Thymus (tissue), 14 donors: Measurements from ENCODE around the gene ALDOA. TPM values are rescaled to one million over a fixed set of nuclear protein-coding genes. Genes with fewer than 3 reads are reported as not detected.
"Not testable (repeated sequence)": the region's sequence is repeated elsewhere in the genome, so short reads cannot be mapped to it uniquely, and the experiment has no call there.

ENCODE experiments used
- DNase-seq, 9 donors: peaks; one replicate each; pipeline ENCODE4 v3.0.0-alpha.2; 2013; ENCODE audit warnings: low spot score in 9 of 9, low read depth in 6 of 9, missing footprints in 1 of 9
- H3K27ac ChIP-seq, 2 donors: one replicate each; pipeline ENCODE4 v1.5.1; 2013; ENCODE audit warnings: control low read depth in 1 of 2, low read depth in 1 of 2, low read length in 1 of 2, mild to moderate bottlenecking in 1 of 2, moderate library complexity in 1 of 2
- H3K27me3 ChIP-seq, 2 donors: one replicate each; pipeline ENCODE4 v1.5.1; 2013; ENCODE audit warnings: low read length in 1 of 2; ENCODE audit not compliant: control insufficient read depth in 2 of 2, insufficient read depth in 1 of 2
- H3K36me3 ChIP-seq, 2 donors: one replicate each; pipeline ENCODE4 v1.5.1; 2013; ENCODE audit warnings: low read length in 1 of 2, mild to moderate bottlenecking in 1 of 2, moderate library complexity in 1 of 2; ENCODE audit not compliant: control insufficient read depth in 2 of 2, insufficient read depth in 2 of 2
- H3K4me1 ChIP-seq, 2 donors: one replicate each; pipeline ENCODE4 v1.5.1; 2013; ENCODE audit warnings: low read length in 2 of 2; ENCODE audit not compliant: control insufficient read depth in 2 of 2, insufficient read depth in 2 of 2
- H3K4me3 ChIP-seq, 2 donors: one replicate each; pipeline ENCODE4 v1.5.1; 2013; ENCODE audit warnings: low read length in 2 of 2, control low read depth in 1 of 2, mild to moderate bottlenecking in 1 of 2
- H3K9me3 ChIP-seq, 2 donors: one replicate each; pipeline ENCODE4 v1.5.1; 2013; ENCODE audit warnings: low read length in 1 of 2, mild to moderate bottlenecking in 1 of 2; ENCODE audit not compliant: control insufficient read depth in 2 of 2, insufficient read depth in 1 of 2
- WGBS: extraction: QIAGEN DNeasy Blood & Tissue Kit; methylation state at CpG from one replicate; pipeline ENCODE4 v1.1.7; 2013; 5-methylcytosine and 5-hydroxymethylcytosine counted together
- long read RNA-seq, 10 donors: transcript quantifications; one replicate each; lab custom pipeline, GENCODE V29; 2026
- polyA plus RNA-seq: library from polyadenylated mRNA; stranded (reverse); fragments of 200-250 nt; gene quantifications from one replicate; pipeline ENCODE4 v1.2.3, GENCODE V29; 2013
- total RNA-seq: library from RNA; stranded (reverse); fragments of 120-200 nt; gene quantifications from one replicate; pipeline ENCODE4 v1.2.4, GENCODE V29; 2013
- donor health status: healthy.

The ALDOA gene
- total RNA-seq: 523 TPM
- 451 TPM for polyA plus RNA-seq
- long read RNA-seq, donor 1, transcript ALDOA-209 (9 exons, 1,579 nt): major isoform, 7 of 11 reads
- long read RNA-seq, donor 1, partial matches to known transcripts: 0 of 11 reads
- long read RNA-seq, donor 1, other reads (novel, unspliced or antisense): 0 of 11 reads
- long read RNA-seq, donor 2: 0 reads
- long read RNA-seq, donor 3, transcript ALDOA-206 (9 exons, 1,550 nt): minor isoform, 26 of 183 reads
- long read RNA-seq, donor 3, transcript ALDOA-209 (9 exons, 1,579 nt): major isoform, 133 of 183 reads
- long read RNA-seq, donor 3, transcript ALDOA-219 (8 exons, 1,499 nt): minor isoform, 5 of 183 reads
- long read RNA-seq, donor 3, partial matches to known transcripts: 11 of 183 reads
- long read RNA-seq, donor 3, other reads (novel, unspliced or antisense): 0 of 183 reads
- long read RNA-seq, donor 4, transcript ALDOA-209 (9 exons, 1,579 nt): major isoform, 75 of 94 reads
- long read RNA-seq, donor 4, transcript ALDOA-206 (9 exons, 1,550 nt): minor isoform, 15 of 94 reads
- long read RNA-seq, donor 4, partial matches to known transcripts: 0 of 94 reads
- long read RNA-seq, donor 4, other reads (novel, unspliced or antisense): 0 of 94 reads
- long read RNA-seq, donor 5, transcript ALDOA-209 (9 exons, 1,579 nt): major isoform, 209 of 329 reads
- long read RNA-seq, donor 5, transcript ALDOA-219 (8 exons, 1,499 nt): minor isoform, 5 of 329 reads
- long read RNA-seq, donor 5, transcript ALDOA-217 (2 exons, 554 nt): minor isoform, 8 of 329 reads
- long read RNA-seq, donor 5, transcript ALDOA-206 (9 exons, 1,550 nt): minor isoform, 51 of 329 reads
- long read RNA-seq, donor 5, partial matches to known transcripts: 50 of 329 reads
- long read RNA-seq, donor 5, other reads (novel, unspliced or antisense): 0 of 329 reads
- long read RNA-seq, donor 6, transcript ALDOA-206 (9 exons, 1,550 nt): minor isoform, 26 of 211 reads
- long read RNA-seq, donor 6, transcript ALDOA-209 (9 exons, 1,579 nt): major isoform, 147 of 211 reads
- long read RNA-seq, donor 6, partial matches to known transcripts: 33 of 211 reads
- long read RNA-seq, donor 6, other reads (novel, unspliced or antisense): 0 of 211 reads
- long read RNA-seq, donor 7, transcript ALDOA-206 (9 exons, 1,550 nt): minor isoform, 29 of 246 reads
- long read RNA-seq, donor 7, transcript ALDOA-209 (9 exons, 1,579 nt): major isoform, 197 of 246 reads
- long read RNA-seq, donor 7, transcript ALDOA-219 (8 exons, 1,499 nt): minor isoform, 15 of 246 reads
- long read RNA-seq, donor 7, partial matches to known transcripts: 0 of 246 reads
- long read RNA-seq, donor 7, other reads (novel, unspliced or antisense): 0 of 246 reads
- long read RNA-seq, donor 8, transcript ALDOA-209 (9 exons, 1,579 nt): major isoform, 71 of 98 reads
- long read RNA-seq, donor 8, transcript ALDOA-206 (9 exons, 1,550 nt): minor isoform, 13 of 98 reads
- long read RNA-seq, donor 8, partial matches to known transcripts: 9 of 98 reads
- long read RNA-seq, donor 8, other reads (novel, unspliced or antisense): 0 of 98 reads
- long read RNA-seq, donor 9, transcript ALDOA-209 (9 exons, 1,579 nt): major isoform, 73 of 95 reads
- long read RNA-seq, donor 9, transcript ALDOA-206 (9 exons, 1,550 nt): minor isoform, 16 of 95 reads
- long read RNA-seq, donor 9, partial matches to known transcripts: 0 of 95 reads
- long read RNA-seq, donor 9, other reads (novel, unspliced or antisense): 0 of 95 reads
- long read RNA-seq, donor 10, transcript ALDOA-209 (9 exons, 1,579 nt): major isoform, 121 of 158 reads
- long read RNA-seq, donor 10, transcript ALDOA-206 (9 exons, 1,550 nt): minor isoform, 15 of 158 reads
- long read RNA-seq, donor 10, partial matches to known transcripts: 13 of 158 reads
- long read RNA-seq, donor 10, other reads (novel, unspliced or antisense): 0 of 158 reads

DNA sequence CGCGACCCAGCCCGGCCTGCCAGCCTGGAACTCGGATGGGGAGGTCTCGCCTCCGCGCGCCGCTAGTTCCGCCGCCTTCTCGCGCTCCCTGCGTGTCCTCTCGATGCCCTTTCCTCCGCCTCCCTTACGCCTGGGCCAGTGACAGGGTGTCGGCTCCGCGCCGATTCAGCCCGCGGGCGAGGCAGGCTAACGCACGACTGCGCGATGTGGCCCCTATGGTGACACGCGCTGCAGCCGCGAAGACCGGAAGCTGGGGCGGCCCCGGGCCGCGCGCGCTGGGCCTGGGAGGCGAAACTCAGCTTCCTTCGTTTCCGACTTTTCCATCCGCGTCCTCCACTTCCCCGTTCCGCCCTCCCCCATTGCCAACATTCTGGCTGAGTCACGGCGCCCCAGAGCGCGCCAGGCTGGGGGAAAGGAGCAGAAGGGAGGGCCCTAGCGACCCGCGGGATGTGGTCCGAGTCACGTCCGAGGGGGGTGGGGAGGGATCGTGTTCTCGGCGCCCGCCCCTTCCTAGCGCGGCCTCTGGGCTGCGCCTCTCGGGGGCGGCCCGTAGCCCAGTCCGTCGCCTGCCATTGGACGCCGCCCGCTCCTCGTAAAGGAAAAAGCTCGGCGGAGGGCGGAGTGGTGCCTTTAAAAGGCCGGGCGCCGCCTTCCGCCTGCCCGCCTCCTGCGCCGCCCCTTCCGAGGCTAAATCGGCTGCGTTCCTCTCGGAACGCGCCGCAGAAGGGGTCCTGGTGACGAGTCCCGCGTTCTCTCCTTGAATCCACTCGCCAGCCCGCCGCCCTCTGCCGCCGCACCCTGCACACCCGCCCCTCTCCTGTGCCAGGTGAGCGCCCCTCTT is at the start of gene ALDOA:
Gene ALDOA (plus strand): TSS at position 659 of the 841 bp plus-strand sequence. CDS start 1,138 bp downstream, outside the sequence.
- peak; percentile 75 to 97 (median 92) for DNase-seq
- Histone ChIP-seq H3K36me3 (peaks cover 32 to 35% of the 10 kb centered on the region in 2 donors), H3K27ac (peak within 1 kb of the TSS; percentile 97 to 99), H3K4me3 (peak within 1 kb of the TSS; percentile 76 to 89), H3K27me3 (no peaks in the 10 kb centered on the region), H3K9me3 (no peaks in the 10 kb centered on the region), H3K4me1 (peaks cover 19 to 38% of the 10 kb centered on the region in 2 donors)
- WGBS: under 1% methylated on average over 99 of the region's 99 CpGs

DNA sequence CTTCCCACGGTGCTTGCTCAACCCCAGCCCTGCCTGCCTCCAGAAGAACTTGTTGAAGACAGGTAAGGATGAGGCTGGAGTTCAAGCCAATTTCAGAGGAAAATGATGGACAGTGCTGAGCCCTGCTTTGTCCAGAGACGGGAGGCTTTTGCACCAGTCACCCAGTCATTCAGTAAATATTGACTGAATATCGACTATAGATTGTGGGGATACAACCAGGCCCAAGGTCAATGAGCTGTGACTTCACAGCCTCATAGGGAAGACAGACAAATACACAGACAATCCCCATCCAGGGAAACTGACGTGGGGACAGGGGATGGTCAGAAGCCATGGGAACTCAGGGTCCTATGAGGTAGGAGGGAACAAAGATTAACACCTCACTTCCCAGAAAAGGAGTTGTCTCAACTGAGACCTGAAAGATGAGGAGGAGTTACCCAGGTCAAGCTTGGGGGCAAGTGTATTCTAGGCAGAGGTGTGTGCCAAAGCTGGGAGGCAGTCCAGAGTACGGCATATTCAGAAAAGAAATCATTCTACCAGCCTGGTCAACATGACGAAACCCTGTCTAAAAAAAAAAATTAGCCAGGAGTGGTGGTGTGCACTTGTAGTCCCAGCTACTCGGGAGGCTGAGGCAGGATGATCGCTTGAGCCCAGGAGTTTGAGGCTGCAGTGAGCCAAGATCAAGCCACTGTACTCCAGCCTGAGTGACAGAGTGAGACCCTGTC is 48.8 kb upstream of the ALDOA start:
- Histone ChIP-seq H3K4me1 (peaks cover 0 to 12% of the 10 kb centered on the region in 2 donors), H3K27ac (no peak overlapping the region), H3K36me3 (no peaks in the 10 kb centered on the region), H3K27me3 (peaks cover 8 to 62% of the 10 kb centered on the region in 2 donors), H3K4me3 (no peak overlapping the region), H3K9me3 (peaks cover 1 to 9% of the 10 kb centered on the region in 2 donors)
- no peak for DNase-seq
- 91% methylated on average over 8 of the region's 8 CpGs for WGBS

DNA sequence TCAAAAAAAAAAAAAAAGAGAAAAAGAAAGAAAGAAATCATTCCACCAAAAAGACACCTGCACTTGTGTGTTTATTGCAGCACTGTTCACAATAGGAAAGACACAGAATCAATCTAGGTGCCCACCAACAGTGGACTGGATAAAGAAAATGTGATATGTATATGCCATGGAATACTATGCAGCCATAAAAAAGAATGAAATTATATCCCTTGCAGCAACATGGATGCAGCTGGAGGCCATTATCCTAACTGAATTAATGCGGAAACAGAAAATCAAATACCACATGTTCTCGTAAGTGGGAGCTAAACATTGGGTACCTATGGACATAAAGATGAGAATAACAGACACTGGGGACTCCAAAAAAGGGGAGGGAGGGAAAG is 48.3 kb upstream of the ALDOA start:
- DNase-seq: no peak
- Histone ChIP-seq H3K36me3 (no peaks in the 10 kb centered on the region), H3K9me3 (peaks cover 0 to 5% of the 10 kb centered on the region in 2 donors), H3K4me3 (no peak overlapping the region), H3K27ac (no peak overlapping the region), H3K27me3 (peaks cover 3 to 57% of the 10 kb centered on the region in 2 donors), H3K4me1 (peaks cover 0 to 12% of the 10 kb centered on the region in 2 donors)
- 97% methylated on average over 2 of the region's 2 CpGs for WGBS

DNA sequence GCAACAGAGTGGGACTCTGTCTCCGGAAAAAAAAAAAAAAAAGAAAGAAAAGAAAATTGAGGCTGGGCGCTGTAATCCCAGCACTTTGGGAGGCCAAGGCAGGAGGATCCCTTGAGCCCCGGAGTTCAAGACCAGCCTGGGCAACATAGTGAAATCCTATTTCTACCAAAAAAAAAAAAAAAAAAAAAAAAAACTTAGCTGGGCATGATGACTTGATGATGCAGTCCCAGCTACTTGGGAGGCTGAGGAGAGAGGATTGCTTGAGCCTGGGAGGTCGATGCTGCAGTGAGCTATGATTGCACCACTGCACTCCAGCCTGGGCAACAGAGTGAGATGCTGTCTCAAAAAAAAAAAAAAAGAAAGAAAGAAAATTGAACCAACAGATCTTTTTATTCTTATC is 47.6 kb upstream of the ALDOA start:
- Histone ChIP-seq H3K4me1 (peaks cover 0 to 12% of the 10 kb centered on the region in 2 donors), H3K27me3 (peaks cover 0 to 51% of the 10 kb centered on the region in 2 donors)
- WGBS: 95% methylated on average over 4 of the region's 4 CpGs
- H3K4me3 ChIP-seq, DNase-seq, H3K36me3 ChIP-seq, H3K9me3 ChIP-seq, H3K27ac ChIP-seq: not testable (repeated sequence)

DNA sequence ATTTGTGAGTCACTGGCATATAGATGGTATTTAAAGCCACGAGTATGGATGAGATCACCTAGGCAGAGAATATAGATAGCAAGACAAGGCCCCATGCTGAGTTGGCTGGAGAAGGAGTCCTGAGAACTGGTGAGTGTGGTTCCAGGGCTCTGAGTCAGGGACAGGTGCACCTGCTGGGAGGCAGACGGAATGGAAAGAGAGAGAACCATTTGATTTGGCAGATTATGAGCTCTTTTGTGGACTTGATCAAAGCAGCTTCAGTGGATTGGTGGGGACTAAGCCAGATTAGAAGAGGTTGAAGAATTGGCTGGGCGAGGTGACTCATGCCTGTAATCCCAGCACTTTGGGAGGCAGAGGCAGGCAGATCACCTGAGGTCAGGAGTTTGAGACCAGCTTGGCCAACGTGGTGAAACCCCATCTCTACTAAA is 46.8 kb upstream of the ALDOA start:
- H3K4me1 ChIP-seq: peaks cover 0 to 12% of the 10 kb centered on the region in 2 donors
- DNase-seq: no peak
- H3K4me3 ChIP-seq: no peak overlapping the region
- 88% methylated on average over 4 of the region's 4 CpGs for WGBS
- no peaks in the 10 kb centered on the region for H3K36me3 ChIP-seq
- H3K9me3 ChIP-seq: peaks cover 0 to 5% of the 10 kb centered on the region in 2 donors
- no peak overlapping the region for H3K27ac ChIP-seq
- peaks cover 0 to 51% of the 10 kb centered on the region in 2 donors for H3K27me3 ChIP-seq

DNA sequence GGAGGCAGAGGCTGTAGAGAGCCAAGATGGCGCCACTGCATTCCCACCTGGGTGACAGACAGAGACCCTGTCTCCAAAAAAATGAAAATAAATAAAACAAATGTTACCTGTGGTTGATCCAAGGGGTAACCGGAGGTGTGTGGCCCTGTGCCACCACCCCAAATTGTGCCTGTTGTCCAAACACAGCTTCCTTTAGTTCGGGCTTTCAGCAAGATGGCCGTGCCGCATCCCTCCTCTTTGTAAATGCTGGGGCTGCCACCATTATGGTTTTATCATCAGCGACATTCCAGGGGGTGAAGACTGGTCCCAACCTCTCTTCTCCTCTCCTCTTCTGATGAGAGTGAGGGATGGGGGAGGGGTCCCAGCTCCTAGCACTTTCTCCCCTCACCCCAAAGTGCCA is 42.7 kb upstream of the ALDOA start, which contains the start of gene C16orf92:
Gene C16orf92 (plus strand): TSS at position 312 of the 400 bp plus-strand sequence. CDS start 143 bp downstream, outside the sequence.
- no peaks in the 10 kb centered on the region for H3K36me3 ChIP-seq
- DNase-seq: no peak
- H3K27me3 ChIP-seq: peaks cover 2 to 72% of the 10 kb centered on the region in 2 donors
- no peak within 1 kb of the TSS for H3K4me3 ChIP-seq
- H3K4me1 ChIP-seq: peaks cover 0 to 12% of the 10 kb centered on the region in 2 donors
- H3K27ac ChIP-seq: no peak within 1 kb of the TSS
- 94% methylated on average over 6 of the region's 6 CpGs for WGBS
- peaks cover 0 to 7% of the 10 kb centered on the region in 2 donors for H3K9me3 ChIP-seq

DNA sequence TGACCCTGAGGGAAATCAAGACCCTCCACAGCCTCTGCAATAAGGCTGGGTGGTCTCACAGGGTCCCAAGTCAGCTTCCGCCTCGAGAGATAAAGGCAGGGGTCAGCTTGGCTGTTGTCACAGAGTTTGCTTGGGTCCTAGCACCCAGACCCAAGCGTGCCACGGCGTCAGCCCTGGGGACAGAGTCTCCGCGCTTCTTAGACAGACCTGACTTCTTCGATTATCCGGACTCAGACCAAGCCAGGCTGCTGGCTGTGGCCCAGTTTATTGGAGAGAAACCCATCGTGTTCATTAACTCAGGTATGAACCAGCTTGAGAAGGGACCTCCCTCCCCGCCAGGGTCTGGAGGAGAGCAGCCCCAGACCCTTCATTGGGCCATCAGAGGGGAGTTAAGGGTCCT is 42.0 kb upstream of the ALDOA start:
- Histone ChIP-seq H3K36me3 (no peaks in the 10 kb centered on the region), H3K4me1 (peaks cover 0 to 12% of the 10 kb centered on the region in 2 donors), H3K27me3 (peaks cover 8 to 79% of the 10 kb centered on the region in 2 donors), H3K27ac (no peak overlapping the region), H3K9me3 (peaks cover 0 to 9% of the 10 kb centered on the region in 2 donors), H3K4me3 (no peak overlapping the region)
- WGBS: 92% methylated on average over 11 of the region's 11 CpGs
- no peak for DNase-seq
